HG03060 (cell line): ENCODE measurements around the gene INTS7.

Experiments used
- ATAC-seq: cut with Tn5 transposase; IDR thresholded peaks from one replicate; pipeline ENCODE4 v1.9.1; 2021; ENCODE audit warnings: low read depth, moderate number of reproducible peaks; ENCODE audit not compliant: unreplicated experiment

The INTS7 gene

GRCh38 chr1:212035123-212035834 lies at the start of gene INTS7, which contains the start of gene DTL:
TSS of gene INTS7 (minus strand) at chr1:212035557. CDS start at chr1:212035437, 120 bp downstream.
TSS of gene DTL (plus strand) at chr1:212035748. CDS start at chr1:212035891, 143 bp downstream.
- peak; percentile 75 for ATAC-seq

- no peak for ATAC-seq
Observed at GRCh38 chr1:212082765-212083406, 47.5 kb upstream of the INTS7 start.

GRCh38 chr1:212078826-212079225 lies 43.5 kb upstream of the INTS7 start:
- ATAC-seq, result no peak

GRCh38 chr1:212077028-212077427 lies 41.7 kb upstream of the INTS7 start:
- ATAC-seq, result no peak

GRCh38 chr1:212074856-212075255 lies 39.5 kb upstream of the INTS7 start:
- ATAC-seq, result no peak

GRCh38 chr1:212074313-212074712 lies 39.0 kb upstream of the INTS7 start:
- ATAC-seq, result no peak

GRCh38 chr1:212073490-212073889 lies 38.1 kb upstream of the INTS7 start:
- ATAC-seq, result no peak

- no peak for ATAC-seq
Observed at GRCh38 chr1:212072047-212072446, 36.7 kb upstream of the INTS7 start.

GRCh38 chr1:212070720-212071302 lies 35.5 kb upstream of the INTS7 start:
- ATAC-seq, result no peak

GRCh38 chr1:212067787-212068186 lies 32.4 kb upstream of the INTS7 start:
- no peak for ATAC-seq

GRCh38 chr1:212062832-212063438 lies 27.6 kb upstream of the INTS7 start:
- no peak for ATAC-seq

GRCh38 chr1:212060632-212061472 lies 25.5 kb upstream of the INTS7 start:
- ATAC-seq, result no peak

GRCh38 chr1:212055333-212055732 lies 20.0 kb upstream of the INTS7 start:
- ATAC-seq, result no peak

GRCh38 chr1:212053993-212054392 lies 18.6 kb upstream of the INTS7 start:
- ATAC-seq, result no peak

GRCh38 chr1:212045981-212046380 lies 10.6 kb upstream of the INTS7 start:
- no peak for ATAC-seq

- ATAC-seq, result no peak
Observed at GRCh38 chr1:212044851-212045250, 9.5 kb upstream of the INTS7 start.

- no peak for ATAC-seq
Observed at GRCh38 chr1:212042436-212042835, 7.1 kb upstream of the INTS7 start.

GRCh38 chr1:212040629-212041412 lies 5.5 kb upstream of the INTS7 start:
- no peak for ATAC-seq

GRCh38 chr1:212039622-212040021 lies 4.3 kb upstream of the INTS7 start:
- ATAC-seq, result no peak

GRCh38 chr1:212037900-212038299 lies 2.5 kb upstream of the INTS7 start:
- no peak for ATAC-seq
